Bronchial epithelial cell (primary cell): ENCODE data around the gene DEPDC5. TPM values are rescaled to one million over a fixed set of nuclear protein-coding genes. Genes with fewer than 3 reads are reported as not detected.

Source experiments
- DNase-seq: peaks from one replicate; pipeline ENCODE4 v3.0.0-alpha.2; 2010; ENCODE audit warnings: low read depth
- FAIRE-seq: peaks from 2 replicates; lab custom pipeline; 2011; peaks lifted over from hg19 to GRCh38; lab: Jason Lieb, UNC
- H3K27me3 ChIP-seq: 2 replicates; pipeline ENCODE4 v1.5.1; 2011; ENCODE audit warnings: low read length; ENCODE audit not compliant: control insufficient read depth, insufficient read depth
- H3K36me3 ChIP-seq: 2 replicates; pipeline ENCODE4 v1.5.1; 2011; ENCODE audit warnings: low read length; ENCODE audit not compliant: control insufficient read depth, insufficient read depth
- H3K4me3 ChIP-seq: 2 replicates; pipeline ENCODE4 v1.5.1; 2011; ENCODE audit warnings: mild to moderate bottlenecking, low read depth, low read length, control low read depth
- total RNA-seq: library from RNA; depleted of rRNA; stranded (reverse); fragments of >200 nt; gene quantifications from 2 replicates; pipeline ENCODE4 v1.2.1, GENCODE V29; 2014
- TF ChIP-seq, protein P1 (sequence below): IDR thresholded peaks from 2 replicates; pipeline ENCODE4 v1.5.1; 2011; ENCODE audit warnings: mild to moderate bottlenecking, moderate library complexity, low read length, control low read depth, inconsistent platforms; ENCODE audit not compliant: insufficient read depth, severe bottlenecking

The DEPDC5 gene
- total RNA-seq, 1 donor from 2014 or later = 6.8 TPM

DNA sequence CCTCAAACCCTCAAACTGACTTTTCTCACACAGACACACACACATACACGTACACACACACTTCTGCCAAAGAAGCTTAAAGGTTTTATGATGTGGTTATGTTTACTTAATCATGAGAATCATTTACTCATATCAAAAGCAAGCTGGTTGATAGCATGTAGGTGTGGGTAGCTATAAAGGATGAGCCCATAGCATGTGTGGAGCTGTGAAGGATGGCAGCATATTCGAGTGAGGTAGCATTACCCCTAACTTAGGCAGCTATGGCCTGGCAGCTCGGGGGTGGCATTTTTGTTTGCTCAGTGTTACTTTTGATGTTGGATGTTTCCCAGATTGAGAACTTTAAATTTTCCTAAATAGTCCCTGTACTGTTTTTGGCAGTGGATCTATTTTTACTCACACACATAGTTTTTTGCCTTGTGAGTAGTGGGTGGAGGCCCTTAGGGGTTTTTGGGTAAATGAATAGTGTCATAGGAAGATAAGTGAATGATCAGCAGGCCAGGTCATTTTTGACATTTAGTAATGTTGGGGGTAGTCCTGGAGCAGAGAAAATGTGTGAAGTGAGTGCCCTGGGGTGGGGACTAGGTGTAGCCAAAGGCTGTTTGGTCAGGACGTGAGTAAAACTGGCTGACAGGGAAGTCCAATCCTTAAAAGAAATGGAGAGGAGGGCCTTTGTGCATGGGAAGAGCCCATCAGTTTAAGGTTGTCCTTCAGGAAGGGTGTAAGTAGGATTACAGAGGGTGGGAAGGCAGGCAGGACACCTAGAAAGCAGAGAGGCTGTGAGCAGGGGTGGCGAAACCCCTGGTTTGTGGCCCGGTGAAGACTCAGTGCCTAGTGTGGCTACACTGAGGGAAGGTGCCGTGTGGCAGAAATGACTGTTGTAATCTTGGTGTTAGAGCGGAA is 197.6 kb downstream of the DEPDC5 start:
- DNase-seq = no peak
- Histone ChIP-seq H3K27me3 (no peaks in the 10 kb centered on the region), H3K4me3 (no peak overlapping the region), H3K36me3 (peaks cover 5% of the 10 kb centered on the region)
- FAIRE-seq = no peak
- TF ChIP-seq, protein P1, sequence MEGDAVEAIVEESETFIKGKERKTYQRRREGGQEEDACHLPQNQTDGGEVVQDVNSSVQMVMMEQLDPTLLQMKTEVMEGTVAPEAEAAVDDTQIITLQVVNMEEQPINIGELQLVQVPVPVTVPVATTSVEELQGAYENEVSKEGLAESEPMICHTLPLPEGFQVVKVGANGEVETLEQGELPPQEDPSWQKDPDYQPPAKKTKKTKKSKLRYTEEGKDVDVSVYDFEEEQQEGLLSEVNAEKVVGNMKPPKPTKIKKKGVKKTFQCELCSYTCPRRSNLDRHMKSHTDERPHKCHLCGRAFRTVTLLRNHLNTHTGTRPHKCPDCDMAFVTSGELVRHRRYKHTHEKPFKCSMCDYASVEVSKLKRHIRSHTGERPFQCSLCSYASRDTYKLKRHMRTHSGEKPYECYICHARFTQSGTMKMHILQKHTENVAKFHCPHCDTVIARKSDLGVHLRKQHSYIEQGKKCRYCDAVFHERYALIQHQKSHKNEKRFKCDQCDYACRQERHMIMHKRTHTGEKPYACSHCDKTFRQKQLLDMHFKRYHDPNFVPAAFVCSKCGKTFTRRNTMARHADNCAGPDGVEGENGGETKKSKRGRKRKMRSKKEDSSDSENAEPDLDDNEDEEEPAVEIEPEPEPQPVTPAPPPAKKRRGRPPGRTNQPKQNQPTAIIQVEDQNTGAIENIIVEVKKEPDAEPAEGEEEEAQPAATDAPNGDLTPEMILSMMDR = no peak

DNA sequence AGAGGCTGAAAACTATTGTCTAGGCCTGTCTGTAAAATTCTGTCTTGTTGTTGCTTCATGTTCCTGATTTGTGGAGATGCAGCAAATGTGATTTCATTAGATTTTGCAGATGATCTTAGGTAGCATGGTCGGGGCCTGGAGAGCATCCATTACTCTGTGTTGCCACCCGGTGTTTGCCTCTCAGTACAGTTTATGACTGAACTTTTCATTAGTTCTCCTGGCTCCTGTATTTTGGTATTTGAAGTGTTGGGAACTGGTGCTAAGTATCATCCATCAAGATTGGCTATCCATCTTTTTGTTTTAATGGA is 198.2 kb downstream of the DEPDC5 start:
- Histone ChIP-seq H3K36me3 (peaks cover 9% of the 10 kb centered on the region), H3K4me3 (no peak overlapping the region), H3K27me3 (no peaks in the 10 kb centered on the region)
- DNase-seq (no peak), FAIRE-seq (no peak)
- TF ChIP-seq, protein P1 = no peak

DNA sequence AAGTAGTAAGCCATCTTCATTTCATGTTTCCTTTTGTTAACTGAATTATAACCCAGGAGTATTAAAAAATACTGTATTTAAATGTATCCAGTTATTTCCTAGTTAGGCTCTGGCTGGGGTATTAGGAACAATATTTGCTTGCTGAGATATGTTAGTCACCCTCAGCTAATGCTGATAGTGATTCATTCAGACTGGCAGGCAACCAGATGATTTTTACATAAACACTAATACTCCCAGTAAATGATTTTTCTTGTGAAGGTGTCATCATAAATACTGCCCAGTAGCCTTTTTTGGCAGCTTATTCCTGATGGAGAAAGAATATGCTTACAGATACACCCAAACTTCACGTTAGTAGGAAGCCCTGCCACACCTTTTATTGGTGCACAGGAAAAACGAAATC is 198.7 kb downstream of the DEPDC5 start:
- peaks cover 10% of the 10 kb centered on the region for H3K36me3 ChIP-seq
- TF ChIP-seq, protein P1 = no peak
- H3K27me3 ChIP-seq = no peaks in the 10 kb centered on the region
- peak; percentile 92 for DNase-seq
- no peak for FAIRE-seq
- no peak overlapping the region for H3K4me3 ChIP-seq

DNA sequence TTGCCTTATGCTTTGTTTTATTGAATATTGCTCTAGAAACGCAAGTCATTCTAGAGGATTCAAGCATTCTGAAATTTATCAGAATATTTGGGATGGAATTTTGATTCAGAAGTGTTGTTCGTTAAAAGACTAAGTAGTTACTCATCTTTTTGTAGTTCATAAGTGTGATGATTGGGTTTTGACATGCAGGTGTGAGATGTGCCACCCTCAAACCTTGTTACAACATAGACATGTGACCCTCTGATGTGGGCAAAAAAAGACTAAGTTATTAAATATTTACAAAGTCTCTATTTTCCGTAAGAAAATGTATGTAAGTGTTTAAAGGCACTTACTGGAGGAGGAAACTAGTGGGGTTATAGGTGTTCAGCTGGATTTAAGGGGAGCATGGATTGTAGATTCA is 199.4 kb downstream of the DEPDC5 start:
- H3K36me3 ChIP-seq = peaks cover 12% of the 10 kb centered on the region
- no peaks in the 10 kb centered on the region for H3K27me3 ChIP-seq
- FAIRE-seq (no peak), DNase-seq (no peak)
- TF ChIP-seq, protein P1 = no peak
- no peak overlapping the region for H3K4me3 ChIP-seq

DNA sequence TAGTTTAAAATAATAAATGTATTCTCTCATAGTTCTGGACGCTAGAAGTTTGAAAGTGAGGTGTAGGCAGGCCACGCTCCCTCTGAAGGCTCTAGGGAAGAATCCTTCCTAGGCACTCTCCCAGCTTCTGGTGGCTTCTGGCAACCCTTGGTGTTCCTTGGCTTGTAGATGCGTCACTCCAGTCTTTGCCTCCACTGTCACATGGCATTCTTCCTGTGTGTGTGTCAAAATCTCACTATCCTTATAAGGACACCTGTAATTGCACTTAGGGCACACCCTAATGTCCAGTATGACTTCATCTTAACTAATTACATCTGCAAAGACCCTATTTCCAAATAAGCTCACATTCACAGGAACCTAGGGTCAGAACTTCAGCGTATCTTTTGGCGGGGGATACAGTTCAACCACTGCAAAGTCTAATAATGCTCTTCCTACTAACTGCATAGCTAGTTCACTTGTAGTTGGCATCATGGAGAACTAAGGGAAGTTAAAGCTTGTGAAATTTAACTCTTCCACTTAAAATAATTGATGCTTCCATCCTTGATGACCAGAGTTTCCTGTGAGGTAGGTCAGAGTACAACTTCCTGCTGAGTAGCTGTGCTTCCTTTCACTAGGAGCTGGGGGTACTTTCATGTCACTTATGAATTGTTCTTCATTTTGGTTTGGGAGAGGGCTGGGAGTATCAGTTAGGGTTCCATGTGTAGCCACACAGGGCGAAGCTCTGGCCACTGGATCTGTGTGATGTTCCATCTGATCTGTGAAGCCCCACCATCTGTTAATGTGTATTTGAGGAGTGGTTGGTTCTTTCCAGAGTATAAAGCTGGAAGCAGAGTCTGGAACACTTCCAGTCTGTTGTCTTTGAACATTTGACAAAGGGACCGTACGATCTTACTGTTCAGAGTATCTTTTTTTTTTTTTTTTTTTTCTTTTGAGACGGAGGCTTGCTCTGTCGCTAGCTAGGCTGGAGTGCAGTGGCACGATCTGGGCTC is 201.0 kb downstream of the DEPDC5 start:
- Histone ChIP-seq H3K4me3 (no peak overlapping the region), H3K27me3 (no peaks in the 10 kb centered on the region), H3K36me3 (peaks cover 11% of the 10 kb centered on the region)
- FAIRE-seq = no peak
- TF ChIP-seq, protein P1 = no peak
- no peak for DNase-seq
